Stimulated activated CD8-positive, alpha-beta memory T cell treated with anti-CD3 and anti-CD28 coated beads, Interleukin-15, amount 100 ng/mL, for 1 hour (primary cell): Measurements from ENCODE around the gene SLPI.

Experiments used
- DNase-seq: peaks from one replicate; pipeline ENCODE4 v3.0.0-alpha.2; 2020; ENCODE audit warnings: low read depth

SLPI gene

DNA sequence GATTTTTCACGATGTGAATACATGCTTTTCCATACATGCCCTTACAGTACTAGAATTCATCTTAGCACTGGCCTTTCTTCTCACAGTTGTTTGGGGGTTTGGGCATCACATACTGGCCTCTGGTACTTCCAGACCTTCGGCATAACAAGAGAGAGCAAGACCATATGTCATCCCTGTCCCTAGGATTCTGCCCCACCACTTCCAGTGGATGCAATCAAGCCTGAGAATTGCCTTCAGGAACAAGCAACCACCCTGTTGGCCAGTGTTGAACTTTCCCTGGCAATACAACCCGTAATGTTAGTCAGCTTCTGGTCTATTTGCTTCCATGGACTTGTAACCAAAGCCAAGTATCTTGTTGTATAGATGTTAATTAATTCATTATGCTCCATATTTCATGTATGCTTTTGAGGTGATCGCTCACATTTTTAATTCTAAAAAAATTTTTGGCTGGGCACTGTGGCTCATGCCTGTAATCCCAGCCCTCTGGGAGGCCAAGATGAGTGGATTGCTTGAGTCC, 15.4 kb upstream of the SLPI start:
- DNase-seq, result no peak

DNA sequence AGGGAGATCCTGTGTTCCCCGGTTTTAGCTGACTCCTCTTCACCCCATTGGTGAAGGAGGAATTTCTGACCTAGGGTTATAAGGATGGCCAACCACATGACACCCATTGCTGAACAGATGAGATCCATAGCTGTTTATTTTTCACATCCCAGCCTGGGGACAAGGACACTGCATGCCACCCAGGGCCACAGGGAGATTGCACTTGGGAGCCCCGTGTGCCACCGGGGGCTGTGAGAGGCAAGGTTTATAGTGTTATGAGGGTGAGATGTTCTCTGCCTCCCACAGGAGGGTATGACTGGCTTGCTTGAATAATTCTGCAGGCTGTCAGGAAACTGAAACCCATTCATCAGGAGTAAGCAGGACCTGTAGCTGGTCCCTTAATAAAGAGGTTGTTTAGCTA, 14.7 kb upstream of the SLPI start:
- DNase-seq, result no peak

DNA sequence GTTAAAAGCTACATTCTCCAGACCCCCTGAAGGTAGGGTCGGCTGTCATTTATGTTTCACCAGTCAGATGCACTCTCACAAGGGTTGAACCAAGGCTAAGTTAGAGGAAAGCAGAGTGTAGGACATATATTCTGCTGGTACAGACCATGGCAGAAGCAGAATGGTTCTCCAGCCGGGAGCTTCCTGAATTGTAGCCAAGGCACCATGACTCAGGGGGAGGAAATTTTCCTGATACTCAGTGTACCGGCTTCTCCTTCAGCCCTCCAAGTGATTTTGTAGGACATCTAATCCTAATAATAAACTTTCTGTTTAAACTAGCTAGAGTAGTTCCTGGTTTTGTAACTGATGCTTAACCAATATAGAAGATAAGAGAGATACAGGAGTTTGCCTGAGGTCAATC, 14.2 kb upstream of the SLPI start:
- DNase-seq, result no peak

DNA sequence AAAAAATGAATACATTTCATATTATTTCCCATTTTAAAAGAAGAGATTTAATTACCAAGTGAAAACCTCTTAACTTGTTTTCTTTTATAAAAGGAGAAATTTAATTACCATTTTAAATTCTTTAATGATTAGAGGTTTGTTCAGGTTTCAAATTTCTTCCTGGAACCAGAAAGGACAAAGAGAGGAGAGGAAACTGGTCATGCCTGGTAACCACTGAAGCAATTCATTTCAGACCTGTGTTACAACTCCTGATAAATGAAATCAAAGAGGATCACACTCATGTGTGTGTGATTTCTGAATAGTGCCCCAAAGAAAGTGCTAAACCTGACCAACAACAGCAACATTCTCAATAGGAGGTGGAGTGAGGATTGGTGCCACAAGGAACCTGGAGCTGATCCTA, 12.6 kb upstream of the SLPI start:
- no peak for DNase-seq

DNA sequence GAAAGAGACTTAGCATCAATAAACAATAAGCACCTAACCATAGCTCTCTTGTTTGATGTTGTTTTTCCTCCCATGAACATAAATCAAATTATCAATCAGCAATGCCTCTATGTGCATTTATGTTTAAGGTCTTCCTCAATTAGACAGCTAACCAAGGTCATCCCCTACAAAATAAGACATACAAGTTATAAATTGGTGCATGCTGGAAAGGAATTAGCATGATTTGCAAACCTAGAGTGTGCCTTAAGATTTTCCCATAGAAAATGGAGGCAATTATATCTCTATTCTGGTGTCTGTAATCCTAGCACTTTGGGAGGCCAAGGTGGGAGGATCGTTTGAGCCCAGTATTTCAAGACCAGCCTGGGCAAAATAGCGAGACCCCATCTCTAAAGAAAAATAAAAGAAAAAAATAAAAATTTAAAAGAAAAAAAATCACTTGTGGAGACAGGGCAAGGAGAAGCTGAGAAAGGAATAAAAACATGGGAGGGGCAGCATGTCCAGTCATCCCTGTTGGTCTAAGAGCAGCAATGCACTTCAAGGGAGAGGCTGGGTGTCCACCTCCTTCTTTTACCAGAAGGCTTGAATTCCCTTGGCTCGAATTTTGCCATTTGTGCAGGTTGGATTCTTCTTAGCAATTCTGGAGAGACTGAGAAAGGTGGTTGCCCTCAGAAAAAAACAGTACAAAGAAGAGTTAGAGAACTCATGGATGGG, 9.3 kb upstream of the SLPI start:
- DNase-seq, result no peak

DNA sequence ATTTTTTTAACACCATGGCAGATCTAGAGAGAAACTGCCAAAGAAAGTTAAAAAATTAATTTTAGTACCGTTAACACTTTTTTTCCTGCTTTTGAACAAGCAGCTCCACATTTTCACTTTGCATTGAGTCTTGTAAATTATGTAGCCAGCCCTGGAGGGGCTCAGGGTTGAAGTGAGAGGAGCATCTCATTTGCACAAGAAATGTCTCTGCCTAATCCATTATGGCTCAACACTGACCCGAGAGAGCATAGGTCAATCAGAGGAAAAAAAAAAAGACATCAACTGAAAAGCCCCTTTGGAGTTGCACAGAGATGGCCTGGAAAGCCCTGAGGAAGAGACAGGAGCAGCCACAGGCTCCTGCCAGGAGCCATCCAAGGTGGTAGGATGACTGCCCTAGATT, 4.3 kb upstream of the SLPI start:
- DNase-seq, result no peak

DNA sequence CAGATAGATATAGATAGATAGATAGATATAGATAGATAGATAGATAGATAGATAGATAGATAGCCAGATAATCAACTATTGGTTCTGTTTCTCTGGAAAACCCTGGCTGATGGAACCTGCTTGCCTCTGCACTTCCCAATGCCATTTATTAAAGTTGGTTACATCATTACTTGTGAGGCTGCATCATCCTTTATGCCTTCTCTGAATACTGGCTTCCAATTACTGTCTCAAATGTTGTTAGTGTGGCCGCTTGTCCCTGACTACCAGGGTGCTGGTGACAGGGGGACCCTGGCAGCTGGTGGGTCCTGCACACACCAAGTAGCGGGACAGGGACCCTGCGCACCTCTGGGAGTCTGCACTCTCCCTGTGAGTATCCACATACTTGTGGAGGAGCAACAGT, 3.9 kb upstream of the SLPI start:
- no peak for DNase-seq

DNA sequence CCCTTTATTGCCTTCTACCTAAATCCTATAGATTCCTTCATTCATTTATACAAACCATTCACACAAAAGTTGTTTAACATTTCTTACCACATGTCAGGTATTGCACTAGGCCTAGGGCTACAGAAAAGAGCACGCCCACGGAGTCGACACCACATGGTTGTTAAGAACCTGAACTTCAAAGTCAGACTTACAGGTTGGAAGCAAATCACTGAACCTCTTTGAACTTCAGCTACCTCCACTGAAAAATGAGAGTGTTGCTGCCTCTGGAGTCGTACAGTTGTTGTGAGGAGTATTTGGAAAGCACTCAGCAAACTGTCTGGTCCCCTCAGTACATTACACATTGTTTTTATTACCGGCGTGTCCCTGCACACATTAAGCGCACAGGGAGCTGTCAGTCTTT, 3.3 kb upstream of the SLPI start:
- no peak for DNase-seq

DNA sequence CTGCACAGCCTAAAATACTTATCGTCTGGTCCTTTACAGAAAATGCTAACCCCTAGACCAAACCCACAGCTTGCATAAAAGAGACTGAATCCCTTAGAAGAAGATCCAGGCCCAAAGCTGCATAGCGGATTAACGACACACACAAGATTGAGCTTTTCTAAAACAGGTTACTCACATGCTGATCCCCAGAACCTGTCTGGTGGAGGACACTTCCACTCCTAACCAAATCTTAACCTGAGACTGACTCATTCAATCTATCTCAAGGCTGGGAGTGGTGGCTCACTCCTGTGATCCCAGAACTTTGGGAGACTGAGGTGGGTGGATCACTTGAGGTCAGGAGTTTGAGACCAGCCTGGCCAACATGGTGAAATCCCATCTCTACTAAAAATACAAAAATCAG, 2.8 kb upstream of the SLPI start:
- DNase-seq, result no peak

DNA sequence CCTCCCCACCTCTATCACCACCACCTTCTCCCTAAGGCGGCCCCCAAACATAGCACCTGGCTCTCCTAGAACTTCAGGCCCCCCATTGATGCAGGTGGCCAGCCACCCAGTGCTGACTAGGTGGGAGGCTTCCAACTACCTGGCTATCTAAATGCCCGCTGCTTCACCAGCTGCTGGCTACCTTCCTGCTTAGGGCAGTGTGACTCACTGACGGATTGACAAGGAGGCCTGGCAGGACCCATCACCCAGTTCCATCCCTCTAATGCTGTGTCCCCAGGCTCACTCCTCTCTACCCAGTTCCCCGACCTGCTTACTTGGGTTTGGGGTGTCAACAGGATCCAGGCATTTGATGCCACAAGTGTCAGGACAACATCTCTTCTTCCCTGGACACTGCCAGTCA, 1.1 kb downstream of the SLPI start:
- no peak for DNase-seq

DNA sequence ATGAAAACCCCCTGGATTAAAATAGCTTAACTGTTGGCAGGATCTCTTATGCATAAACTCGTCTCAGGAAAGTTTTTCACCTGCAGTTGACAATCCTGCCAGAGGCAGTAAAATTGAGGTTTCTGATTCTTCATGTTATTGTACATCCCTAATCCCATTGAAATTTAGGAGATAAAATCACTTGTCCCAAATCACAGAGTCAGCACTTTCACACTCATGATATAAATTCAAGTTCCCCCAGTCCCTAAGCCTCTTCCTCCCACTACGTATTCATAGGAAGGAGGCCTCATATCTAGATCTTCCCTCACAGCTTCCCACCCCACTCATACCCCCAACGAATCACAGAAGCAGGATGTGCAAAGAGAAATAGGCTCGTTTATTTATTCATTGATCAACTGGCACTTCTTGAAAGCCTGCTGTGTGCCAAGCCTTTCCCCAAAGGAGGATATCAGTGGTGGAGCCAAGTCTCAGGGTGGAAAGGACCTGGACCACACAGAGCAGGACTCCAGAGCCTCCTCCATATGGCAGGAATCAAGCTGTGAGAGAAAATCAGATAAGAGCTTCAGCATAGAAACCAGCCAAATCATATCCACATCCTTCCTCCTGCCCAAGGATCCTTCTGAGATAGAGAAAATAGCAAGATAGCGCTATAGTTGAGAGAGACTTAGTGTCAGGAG, 2.3 kb downstream of the SLPI start:
- no peak for DNase-seq

DNA sequence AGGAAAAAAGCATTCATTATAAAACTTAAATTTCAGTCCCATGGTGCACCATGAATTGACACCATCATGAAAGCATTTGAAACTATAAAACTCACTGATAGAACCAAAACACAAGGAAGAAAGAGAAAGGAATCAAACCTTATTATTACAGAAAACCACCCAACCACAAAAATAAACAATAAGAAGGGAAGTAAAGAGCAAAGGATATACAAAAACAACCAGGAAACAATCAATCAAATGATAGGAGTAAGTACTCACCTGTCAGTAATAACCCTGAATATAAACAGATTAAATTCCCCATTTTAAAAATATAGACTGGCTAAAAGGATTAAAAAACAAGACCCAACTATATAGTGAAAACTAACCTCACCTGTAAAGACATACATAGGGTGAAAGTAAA, 5.8 kb downstream of the SLPI start:
- DNase-seq, result no peak

DNA sequence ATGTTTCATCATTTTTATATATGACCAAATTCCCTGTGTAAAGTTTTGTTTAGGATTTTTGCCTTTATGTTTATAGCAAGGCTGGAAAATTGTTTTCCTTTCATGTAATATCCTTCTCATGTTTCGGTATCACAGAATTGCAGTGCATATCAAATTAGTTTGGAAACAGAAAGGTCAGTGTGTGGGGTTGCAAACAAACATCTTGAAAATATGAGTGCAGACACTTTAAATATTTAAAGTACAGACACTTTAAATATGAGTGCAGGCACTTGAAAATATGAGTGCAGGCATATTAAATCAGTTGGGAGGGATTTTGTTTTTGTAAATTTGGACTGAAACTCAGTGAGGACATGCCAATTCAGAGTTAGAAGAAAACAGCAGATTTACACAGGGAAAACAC, 6.5 kb downstream of the SLPI start:
- no peak for DNase-seq

DNA sequence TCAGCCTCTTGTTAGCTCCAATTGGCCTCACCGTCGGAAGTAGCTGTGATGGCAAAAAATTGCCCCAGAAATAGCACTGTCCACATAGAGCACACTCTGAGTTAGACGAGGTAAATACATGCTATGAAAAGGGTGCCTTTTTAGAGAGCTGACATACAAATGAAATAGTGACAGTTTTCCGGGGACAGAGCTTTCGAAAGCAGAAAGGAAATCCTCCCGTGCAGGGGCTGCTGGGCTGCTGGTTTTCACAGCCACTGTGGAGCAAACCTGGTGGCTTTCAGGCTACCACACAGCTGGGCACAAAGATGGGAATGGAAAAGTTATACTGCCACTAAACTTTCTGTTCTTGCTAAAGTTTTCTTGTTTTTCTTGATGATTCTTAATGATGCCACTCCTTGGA, 8.3 kb downstream of the SLPI start:
- no peak for DNase-seq

DNA sequence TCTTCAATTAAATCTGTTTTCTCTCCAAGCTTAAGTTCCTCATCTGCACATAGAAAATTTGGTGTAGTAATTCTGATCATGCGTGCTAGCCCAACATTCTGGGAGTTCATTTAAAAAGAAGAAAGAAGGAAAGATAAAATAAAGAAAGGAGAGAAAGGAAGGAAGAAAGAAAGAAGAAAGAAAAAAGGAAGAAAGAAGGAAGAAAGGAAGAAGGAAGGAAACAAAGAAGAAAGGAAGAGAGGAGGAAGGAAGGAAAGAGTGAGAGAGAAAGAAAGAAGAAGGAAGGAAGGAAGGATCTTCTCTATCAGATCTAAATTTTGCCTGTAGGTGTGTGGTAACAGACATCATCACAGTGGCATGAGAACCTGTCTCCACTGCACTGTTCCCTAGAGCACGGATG, 16.2 kb downstream of the SLPI start:
- DNase-seq, result no peak

DNA sequence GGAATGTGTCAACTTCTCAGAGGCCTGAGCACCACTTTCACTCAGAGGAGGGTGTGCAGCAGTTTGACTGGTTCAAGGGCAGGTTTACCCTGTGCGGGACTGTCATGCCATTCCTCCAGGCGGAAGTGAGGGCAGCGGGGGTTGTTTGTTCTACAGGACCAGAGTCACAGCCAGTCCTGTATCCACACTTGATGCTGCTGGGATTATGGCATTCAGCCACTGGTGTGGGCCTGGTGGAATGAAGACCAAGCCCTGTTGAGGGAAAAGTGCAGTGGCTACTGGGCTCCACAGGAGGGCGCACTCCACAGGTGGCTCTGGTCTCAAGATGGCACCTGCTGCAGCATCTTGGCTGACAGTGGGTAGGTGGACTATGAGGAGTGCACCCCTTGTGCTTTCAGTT, 18.4 kb downstream of the SLPI start:
- DNase-seq, result no peak

DNA sequence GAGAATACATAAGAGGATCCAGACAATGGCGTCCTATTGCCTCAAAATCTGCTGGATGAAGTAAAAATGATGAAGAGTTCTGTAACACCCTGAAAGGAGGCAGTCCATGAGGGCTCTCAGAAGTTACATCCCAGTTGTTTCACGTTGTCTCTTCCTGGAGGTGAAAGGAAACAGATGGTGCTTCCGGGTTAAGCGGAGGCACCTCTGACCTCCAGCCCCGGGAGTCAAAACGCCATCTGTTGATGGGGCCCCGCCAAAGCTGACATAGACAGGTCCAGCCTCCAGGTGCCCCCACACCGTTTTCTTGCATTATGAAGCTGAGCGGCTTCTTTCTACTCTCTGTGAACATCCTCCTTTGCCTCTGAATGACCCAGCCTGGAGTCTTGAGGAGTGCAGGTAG, 23.7 kb downstream of the SLPI start:
- no peak for DNase-seq

DNA sequence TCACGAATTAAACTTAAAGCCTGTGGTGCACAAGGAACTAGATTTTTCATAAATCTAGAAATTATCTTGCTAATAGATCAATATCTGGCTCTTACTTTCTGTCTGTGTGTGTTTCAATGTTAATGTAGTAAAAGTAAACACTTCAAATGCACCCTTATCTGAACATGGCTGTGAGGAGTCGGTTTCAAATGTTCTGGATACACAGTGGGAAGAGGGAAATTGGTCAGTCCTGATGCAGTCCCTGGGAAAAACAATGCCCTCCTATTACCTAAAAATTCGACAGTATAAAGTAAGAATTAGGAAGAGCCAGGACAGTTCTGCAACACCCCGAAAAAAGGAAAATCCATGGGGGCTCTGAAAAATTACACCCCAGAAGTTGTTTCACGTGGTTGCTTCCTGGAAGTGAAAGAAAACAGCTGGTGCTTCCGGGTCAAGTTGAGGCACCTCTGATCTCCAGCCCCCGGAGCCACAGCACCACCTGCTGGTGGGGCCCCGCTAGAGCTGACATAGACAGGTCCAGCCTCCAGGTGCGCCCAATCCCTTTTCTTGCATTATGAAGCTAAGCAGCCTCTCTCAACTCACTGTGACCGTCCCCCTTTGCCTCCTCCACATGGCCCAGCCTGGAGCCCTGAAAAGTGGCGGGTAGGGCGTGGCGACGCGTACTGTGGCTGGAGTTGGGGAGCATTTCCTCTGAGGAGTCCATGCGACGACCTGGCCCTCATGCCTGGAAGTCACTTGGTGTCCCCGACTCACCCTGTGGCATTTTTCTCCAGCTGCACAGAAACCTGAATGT, 24.9 kb downstream of the SLPI start:
- no peak for DNase-seq

DNA sequence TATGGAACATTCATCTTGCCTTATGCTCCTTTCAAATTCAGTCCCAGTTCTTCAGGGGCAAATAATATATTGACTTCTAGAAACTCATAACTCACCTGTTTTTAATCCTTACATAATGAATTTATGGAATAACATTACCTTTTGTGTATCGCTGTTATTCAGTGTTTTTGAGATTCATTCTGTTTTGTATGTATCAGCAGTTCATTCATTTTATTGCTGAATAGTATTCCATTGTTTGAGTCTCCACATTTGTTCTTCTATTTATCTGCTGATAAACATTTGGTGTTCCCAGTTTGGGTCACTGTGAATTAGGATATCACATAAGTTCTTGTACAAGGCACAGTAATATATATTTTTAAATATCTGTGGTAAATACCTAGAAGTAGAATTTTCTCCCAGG, 28.1 kb downstream of the SLPI start:
- no peak for DNase-seq

DNA sequence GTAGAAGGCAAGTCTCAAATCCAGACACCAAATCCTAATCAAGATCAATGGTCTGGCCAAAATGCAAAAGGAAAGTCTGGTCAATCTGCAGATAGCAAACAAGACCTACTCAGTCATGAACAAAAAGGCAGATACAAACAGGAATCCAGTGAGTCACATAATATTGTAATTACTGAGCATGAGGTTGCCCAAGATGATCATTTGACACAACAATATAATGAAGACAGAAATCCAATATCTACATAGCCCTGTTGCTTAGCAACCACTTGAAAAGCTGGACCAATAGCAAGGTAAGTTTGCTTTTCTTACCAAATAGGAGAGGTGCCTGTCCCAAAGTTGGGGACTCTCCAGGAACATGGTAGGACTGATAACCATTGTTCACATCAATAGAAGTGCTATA, 31.2 kb downstream of the SLPI start:
- DNase-seq, result no peak

DNA sequence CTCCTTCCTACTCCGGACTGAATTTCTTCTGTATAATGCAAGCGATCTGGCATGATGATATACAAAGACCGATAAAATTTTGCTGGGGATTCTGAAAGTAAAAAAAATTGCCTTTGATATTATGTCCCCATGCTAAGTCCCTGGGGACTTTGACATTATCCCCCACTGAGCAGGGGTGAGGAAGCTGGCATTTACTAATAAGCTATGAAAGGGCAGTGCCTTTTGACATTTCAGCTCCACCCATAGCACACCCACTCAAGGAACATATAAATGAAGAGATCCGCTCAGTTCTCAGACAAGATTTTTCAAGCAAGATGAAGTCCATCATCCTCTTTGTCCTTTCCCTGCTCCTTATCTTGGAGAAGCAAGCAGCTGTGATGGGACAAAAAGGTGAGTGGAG, 33.3 kb downstream of the SLPI start, which contains the start of gene SEMG2:
Gene SEMG2, plus strand, starts transcription at position 298 of the 400 bp plus-strand sequence. Its CDS starts 17 bp downstream, at position 315.
- DNase-seq, result no peak

DNA sequence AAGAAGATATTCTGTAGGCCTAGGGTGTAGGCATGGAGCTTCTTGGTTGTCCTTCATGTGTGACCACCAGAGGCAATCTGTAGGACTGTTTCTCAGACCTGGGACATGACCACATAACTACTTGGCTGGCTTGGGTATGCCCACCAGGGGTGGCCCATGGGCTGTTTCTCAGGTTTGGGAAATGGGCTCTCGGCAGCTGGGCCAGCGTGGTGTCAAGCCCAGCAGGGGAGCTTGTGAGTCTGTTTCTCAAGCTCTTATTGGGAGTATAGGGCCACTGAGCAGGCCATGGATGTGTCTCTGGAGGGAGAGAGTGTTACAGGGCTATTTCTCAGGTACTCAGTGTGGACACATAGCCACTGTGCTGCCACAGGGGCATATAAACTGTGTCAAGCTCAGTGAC, 35.7 kb downstream of the SLPI start:
- no peak for DNase-seq

DNA sequence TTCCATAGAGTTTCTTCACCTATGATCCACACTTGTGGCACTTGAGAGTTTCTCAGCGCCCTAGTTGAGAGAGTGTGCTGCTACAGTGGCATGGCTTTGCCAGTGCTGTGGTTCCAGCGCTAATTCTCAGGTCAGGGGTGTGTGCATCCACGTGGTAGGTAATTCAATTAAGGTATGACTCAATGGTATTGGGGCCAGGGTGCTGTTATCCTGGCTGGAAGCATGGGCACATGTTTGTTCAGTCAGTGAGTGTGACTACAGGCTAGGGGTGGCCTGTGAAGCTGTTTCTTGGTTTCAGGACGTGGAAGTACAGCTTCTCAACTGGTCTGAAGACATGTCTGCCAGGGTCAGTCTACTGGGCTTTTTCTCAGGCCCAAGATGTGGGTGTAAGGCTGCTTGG, 36.2 kb downstream of the SLPI start:
- no peak for DNase-seq
